ENCODE results near the gene FAM185A.
"Not testable (repeated sequence)": the region's sequence is repeated elsewhere in the genome, so short reads cannot be mapped to it uniquely, and the experiment has no call there.

Gene FAM185A

GRCh38 chr7:102790364-102791100 lies 41.7 kb downstream of the FAM185A start:
- DNase-seq (ENCODE audit: low read depth, low spot score); H3K36me3 ChIP-seq (ENCODE audit: insufficient read depth, insufficient read length, low read length); H3K4me3 ChIP-seq (ENCODE audit: insufficient read length, low read depth); H3K9me3 ChIP-seq (ENCODE audit: insufficient read depth, low read length); H3K27me3 ChIP-seq (ENCODE audit: insufficient read depth, insufficient read length); H3K9ac ChIP-seq (ENCODE audit: insufficient read length, low read depth); H3K4me1 ChIP-seq (ENCODE audit: insufficient read depth, insufficient read length): not testable (repeated sequence)

- not testable (repeated sequence) for H3K4me3 ChIP-seq (ENCODE audit: insufficient read length, low read depth); H3K9me3 ChIP-seq (ENCODE audit: insufficient read depth, low read length); H3K4me1 ChIP-seq (ENCODE audit: insufficient read depth, insufficient read length); DNase-seq (ENCODE audit: low read depth, low spot score); H3K9ac ChIP-seq (ENCODE audit: insufficient read length, low read depth); H3K36me3 ChIP-seq (ENCODE audit: insufficient read depth, insufficient read length, low read length); H3K27me3 ChIP-seq (ENCODE audit: insufficient read depth, insufficient read length)
Measured at GRCh38 chr7:102791367-102791766, 42.6 kb downstream of the FAM185A start.

GRCh38 chr7:102791831-102792230 lies 43.0 kb downstream of the FAM185A start:
- not testable (repeated sequence) for H3K4me3 ChIP-seq (ENCODE audit: insufficient read length, low read depth); H3K9ac ChIP-seq (ENCODE audit: insufficient read length, low read depth); H3K9me3 ChIP-seq (ENCODE audit: insufficient read depth, low read length); H3K27me3 ChIP-seq (ENCODE audit: insufficient read depth, insufficient read length); H3K4me1 ChIP-seq (ENCODE audit: insufficient read depth, insufficient read length); DNase-seq (ENCODE audit: low read depth, low spot score); H3K36me3 ChIP-seq (ENCODE audit: insufficient read depth, insufficient read length, low read length)

GRCh38 chr7:102794567-102794966 lies 45.8 kb downstream of the FAM185A start:
- H3K4me3 ChIP-seq (ENCODE audit: insufficient read length, low read depth); H3K27me3 ChIP-seq (ENCODE audit: insufficient read depth, insufficient read length); H3K4me1 ChIP-seq (ENCODE audit: insufficient read depth, insufficient read length); H3K9me3 ChIP-seq (ENCODE audit: insufficient read depth, low read length); H3K9ac ChIP-seq (ENCODE audit: insufficient read length, low read depth); H3K36me3 ChIP-seq (ENCODE audit: insufficient read depth, insufficient read length, low read length); DNase-seq (ENCODE audit: low read depth, low spot score): not testable (repeated sequence)

- not testable (repeated sequence) for DNase-seq (ENCODE audit: low read depth, low spot score); H3K27me3 ChIP-seq (ENCODE audit: insufficient read depth, insufficient read length); H3K4me1 ChIP-seq (ENCODE audit: insufficient read depth, insufficient read length); H3K36me3 ChIP-seq (ENCODE audit: insufficient read depth, insufficient read length, low read length); H3K9ac ChIP-seq (ENCODE audit: insufficient read length, low read depth); H3K4me3 ChIP-seq (ENCODE audit: insufficient read length, low read depth); H3K9me3 ChIP-seq (ENCODE audit: insufficient read depth, low read length)
Measured at GRCh38 chr7:102795987-102796595, 47.3 kb downstream of the FAM185A start.

GRCh38 chr7:102806613-102807012 lies 57.8 kb downstream of the FAM185A start:
- TF ChIP-seq YY1 (IDR thresholded peaks at IDR 0.05; ENCODE audit: insufficient read depth, insufficient read length) (no peak), ZNF274 (IDR thresholded peaks at IDR 0.05; ENCODE audit: low read depth, low read length) (no peak), SUZ12 (IDR thresholded peaks at IDR 0.05; ENCODE audit: extremely low read depth, insufficient read depth, insufficient read length) (no peak)
- Histone ChIP-seq H3K9ac (ENCODE audit: insufficient read length, low read depth) (no peak overlapping the region), H3K9me3 (ENCODE audit: insufficient read depth, low read length) (no peaks in the 10 kb centered on the region), H3K4me3 (ENCODE audit: insufficient read length, low read depth) (no peak overlapping the region), H3K27me3 (ENCODE audit: insufficient read depth, insufficient read length) (no peaks in the 10 kb centered on the region), H3K4me1 (ENCODE audit: insufficient read depth, insufficient read length) (no peaks in the 10 kb centered on the region), H3K36me3 (ENCODE audit: insufficient read depth, insufficient read length, low read length) (no peaks in the 10 kb centered on the region)
- DNase-seq (ENCODE audit: low read depth, low spot score), result no peak

GRCh38 chr7:102810916-102811315 lies 62.1 kb downstream of the FAM185A start:
- Histone ChIP-seq H3K36me3 (ENCODE audit: insufficient read depth, insufficient read length, low read length) (no peaks in the 10 kb centered on the region), H3K4me1 (ENCODE audit: insufficient read depth, insufficient read length) (no peaks in the 10 kb centered on the region), H3K9me3 (ENCODE audit: insufficient read depth, low read length) (no peaks in the 10 kb centered on the region), H3K27me3 (ENCODE audit: insufficient read depth, insufficient read length) (no peaks in the 10 kb centered on the region), H3K9ac (ENCODE audit: insufficient read length, low read depth) (no peak overlapping the region), H3K4me3 (ENCODE audit: insufficient read length, low read depth) (no peak overlapping the region)
- no peak for DNase-seq (ENCODE audit: low read depth, low spot score)
- TF ChIP-seq YY1 (IDR thresholded peaks at IDR 0.05; ENCODE audit: insufficient read depth, insufficient read length), result no peak
- no peak for TF ChIP-seq ZNF274 (IDR thresholded peaks at IDR 0.05; ENCODE audit: low read depth, low read length)
- TF ChIP-seq SUZ12 (IDR thresholded peaks at IDR 0.05; ENCODE audit: extremely low read depth, insufficient read depth, insufficient read length), result no peak

GRCh38 chr7:102811942-102812678 lies 63.3 kb downstream of the FAM185A start:
- no peak for TF ChIP-seq SUZ12 (IDR thresholded peaks at IDR 0.05; ENCODE audit: extremely low read depth, insufficient read depth, insufficient read length)
- TF ChIP-seq YY1 (IDR thresholded peaks at IDR 0.05; ENCODE audit: insufficient read depth, insufficient read length), result no peak
- TF ChIP-seq ZNF274 (IDR thresholded peaks at IDR 0.05; ENCODE audit: low read depth, low read length), result no peak
- Histone ChIP-seq H3K4me1 (ENCODE audit: insufficient read depth, insufficient read length) (no peaks in the 10 kb centered on the region), H3K36me3 (ENCODE audit: insufficient read depth, insufficient read length, low read length) (no peaks in the 10 kb centered on the region), H3K27me3 (ENCODE audit: insufficient read depth, insufficient read length) (no peaks in the 10 kb centered on the region), H3K9ac (ENCODE audit: insufficient read length, low read depth) (no peak overlapping the region), H3K4me3 (ENCODE audit: insufficient read length, low read depth) (no peak overlapping the region), H3K9me3 (ENCODE audit: insufficient read depth, low read length) (no peaks in the 10 kb centered on the region)
- no peak for DNase-seq (ENCODE audit: low read depth, low spot score)

Data from NT2/D1 (cell line).